ENCODE data around the gene SIGLEC12.
A peak's percentile ranks its signal among the peaks of the same experiment; 100 is the strongest.
"Not testable (repeated sequence)": the region's sequence is repeated elsewhere in the genome, so short reads cannot be mapped to it uniquely, and the experiment has no call there.

The SIGLEC12 gene

GRCh38 chr19:51457351-51458013 lies 44.1 kb downstream of the SIGLEC12 start:
- DNase-seq, result no peak

- DNase-seq, result no peak
Observed at GRCh38 chr19:51456541-51457290, 44.9 kb downstream of the SIGLEC12 start.

- DNase-seq, result peak; percentile 77
Observed at GRCh38 chr19:51450730-51451307, 50.8 kb downstream of the SIGLEC12 start.

GRCh38 chr19:51448411-51449016 lies 53.1 kb downstream of the SIGLEC12 start:
- DNase-seq, result peak; percentile 75

- DNase-seq, result no peak
Observed at GRCh38 chr19:51448011-51448410, 53.6 kb downstream of the SIGLEC12 start.

- DNase-seq, result not testable (repeated sequence)
Observed at GRCh38 chr19:51447510-51447909, 54.1 kb downstream of the SIGLEC12 start.

- peak; percentile 94 for DNase-seq
Observed at GRCh38 chr19:51441410-51442390, 59.9 kb downstream of the SIGLEC12 start.
